ENCODE results near the gene ATP9A. TPM values are rescaled to one million over a fixed set of nuclear protein-coding genes. Genes with fewer than 3 reads are reported as not detected.
A peak's percentile ranks its signal among the peaks of the same experiment; 100 is the strongest.

Gene ATP9A
- total RNA-seq, 1 donor from 2014 or later = 32.1 TPM

- intact Hi-C loops (cut with DNase I) = no loop called here
- no peak for ATAC-seq
- Histone ChIP-seq H3K4me3 (no peak overlapping the region), H3K27ac (no peak overlapping the region), H3K9me3 (no peaks in the 10 kb centered on the region), H3K4me1 (peaks cover 12% of the 10 kb centered on the region), H3K36me3 (peaks cover 9% of the 10 kb centered on the region), H3K27me3 (no peaks in the 10 kb centered on the region)
- DNase-seq = no peak
- no peak for TF ChIP-seq CTCF (IDR thresholded peaks at IDR 0.05)
These were observed 114.1 kb downstream of the ATP9A start for GRCh38 chr20:51654060-51654459.

- no peaks in the 10 kb centered on the region for H3K27me3 ChIP-seq
- no peak for TF ChIP-seq CTCF (IDR thresholded peaks at IDR 0.05)
- intact Hi-C loops (cut with DNase I) = no loop called here
- H3K27ac ChIP-seq = no peak overlapping the region
- ATAC-seq (no peak), DNase-seq (no peak)
- peaks cover 12% of the 10 kb centered on the region for H3K4me1 ChIP-seq
- no peak overlapping the region for H3K4me3 ChIP-seq
- no peaks in the 10 kb centered on the region for H3K9me3 ChIP-seq
- peaks cover 9% of the 10 kb centered on the region for H3K36me3 ChIP-seq
These were observed 115.0 kb downstream of the ATP9A start for GRCh38 chr20:51653226-51653625.

GRCh38 chr20:51651921-51652549, 116.2 kb downstream of the ATP9A start:
- intact Hi-C loops (cut with DNase I) = no loop called here
- DNase-seq = no peak
- Histone ChIP-seq H3K36me3 (peaks cover 9% of the 10 kb centered on the region), H3K4me1 (peaks cover 12% of the 10 kb centered on the region), H3K9me3 (no peaks in the 10 kb centered on the region), H3K27ac (peak overlapping the region; percentile 3), H3K4me3 (no peak overlapping the region), H3K27me3 (no peaks in the 10 kb centered on the region)
- TF ChIP-seq CTCF (IDR thresholded peaks at IDR 0.05) = no peak
- ATAC-seq = no peak

GRCh38 chr20:51650685-51651134, 117.5 kb downstream of the ATP9A start:
- H3K4me3 ChIP-seq = no peak overlapping the region
- DNase-seq (no peak), ATAC-seq (peak; percentile 82)
- peaks cover 12% of the 10 kb centered on the region for H3K4me1 ChIP-seq
- peaks cover 4% of the 10 kb centered on the region for H3K36me3 ChIP-seq
- no peak overlapping the region for H3K27ac ChIP-seq
- no peak for TF ChIP-seq CTCF (IDR thresholded peaks at IDR 0.05)
- intact Hi-C loops (cut with DNase I) = no loop called here
- no peaks in the 10 kb centered on the region for H3K27me3 ChIP-seq
- H3K9me3 ChIP-seq = no peaks in the 10 kb centered on the region

- Histone ChIP-seq H3K27ac (no peak overlapping the region), H3K4me1 (peaks cover 12% of the 10 kb centered on the region), H3K9me3 (no peaks in the 10 kb centered on the region), H3K27me3 (no peaks in the 10 kb centered on the region), H3K36me3 (no peaks in the 10 kb centered on the region), H3K4me3 (no peak overlapping the region)
- TF ChIP-seq CTCF (IDR thresholded peaks at IDR 0.05) = no peak
- DNase-seq (no peak), ATAC-seq (no peak)
- intact Hi-C loops (cut with DNase I) = no loop called here
These were observed 119.6 kb downstream of the ATP9A start for GRCh38 chr20:51648571-51648947.
